ENCODE results near the gene CEP78. TPM values are rescaled to one million over a fixed set of nuclear protein-coding genes. Genes with fewer than 3 reads are reported as not detected.

The CEP78 gene
- total RNA-seq, 2 donors from 2014 or later, result 5.6 to 9.6 TPM

- H3K4me1 ChIP-seq, result peaks cover 86% of the 10 kb centered on the region
- H3K4me3 ChIP-seq, result no peak overlapping the region
- 46 to 47% methylated on average over 6 of the region's 6 CpGs for WGBS, 2 donors
- DNase-seq, result peak in 1 of 4 donors; percentile 42
- intact Hi-C loops (cut with DNase I), result no loop called here
- H3K27ac ChIP-seq, result peak overlapping the region; percentile 27 to 85 (median 54)
- no peaks in the 10 kb centered on the region for H3K9me3 ChIP-seq
- TF ChIP-seq POLR2A (IDR thresholded peaks at IDR 0.05) (no peak), CTCF (IDR thresholded peaks at IDR 0.05) (no peak)
- no peaks in the 10 kb centered on the region for H3K27me3 ChIP-seq
- no peaks in the 10 kb centered on the region for H3K36me3 ChIP-seq (replicated peaks in 1 of 2; ENCODE audit: insufficient read depth in 1 of 2, low read depth in 2 of 2)
- no peak for ATAC-seq
Measured at GRCh38 chr9:78300209-78300608, 64.3 kb downstream of the CEP78 start.

- Histone ChIP-seq H3K4me3 (no peak overlapping the region), H3K9me3 (no peaks in the 10 kb centered on the region), H3K4me1 (peaks cover 86% of the 10 kb centered on the region), H3K27ac (peak overlapping the region in 3 of 4 donors; percentile 30 to 85 (median 80)), H3K27me3 (no peaks in the 10 kb centered on the region), H3K36me3 (replicated peaks in 1 of 2; ENCODE audit: insufficient read depth in 1 of 2, low read depth in 2 of 2) (no peaks in the 10 kb centered on the region)
- WGBS, 2 donors, result 56 to 59% methylated on average over 2 of the region's 2 CpGs
- DNase-seq (no peak), ATAC-seq (no peak)
- intact Hi-C loops (cut with DNase I), result no loop called here
- TF ChIP-seq POLR2A (IDR thresholded peaks at IDR 0.05) (no peak), CTCF (IDR thresholded peaks at IDR 0.05) (no peak)
Measured at GRCh38 chr9:78301466-78301865, 65.6 kb downstream of the CEP78 start.

GRCh38 chr9:78303377-78304062 is 67.6 kb downstream of the CEP78 start:
- Histone ChIP-seq H3K36me3 (replicated peaks in 1 of 2; ENCODE audit: insufficient read depth in 1 of 2, low read depth in 2 of 2) (no peaks in the 10 kb centered on the region), H3K4me3 (no peak overlapping the region), H3K9me3 (no peaks in the 10 kb centered on the region), H3K27ac (peak overlapping the region; percentile 70 to 85 (median 76)), H3K27me3 (no peaks in the 10 kb centered on the region), H3K4me1 (peaks cover 69% of the 10 kb centered on the region)
- peak; percentile 83 to 93 (median 90) for DNase-seq
- WGBS, 2 donors, result 39 to 45% methylated on average over 3 of the region's 3 CpGs
- TF ChIP-seq CTCF (IDR thresholded peaks at IDR 0.05) (peak in 2 of 7 experiments; percentile 4 to 15), POLR2A (IDR thresholded peaks at IDR 0.05) (no peak)
- intact Hi-C loops (cut with DNase I), result no loop called here
- peak; percentile 91 for ATAC-seq

GRCh38 chr9:78304357-78304756 is 68.5 kb downstream of the CEP78 start:
- DNase-seq (no peak), ATAC-seq (no peak)
- WGBS, 2 donors, result 70 to 72% methylated on average over 1 of the region's 1 CpG
- H3K36me3 ChIP-seq (replicated peaks in 1 of 2; ENCODE audit: insufficient read depth in 1 of 2, low read depth in 2 of 2), result no peaks in the 10 kb centered on the region
- TF ChIP-seq CTCF (IDR thresholded peaks at IDR 0.05) (no peak), POLR2A (IDR thresholded peaks at IDR 0.05) (no peak)
- H3K27me3 ChIP-seq, result no peaks in the 10 kb centered on the region
- peak overlapping the region; percentile 23 to 85 (median 58) for H3K27ac ChIP-seq
- H3K4me1 ChIP-seq, result peaks cover 69% of the 10 kb centered on the region
- H3K9me3 ChIP-seq, result no peaks in the 10 kb centered on the region
- intact Hi-C loops (cut with DNase I), result no loop called here
- no peak overlapping the region for H3K4me3 ChIP-seq

Measured in body of pancreas (tissue), 4 donors.